Neural crest cell (in vitro differentiated cells): ENCODE measurements around the gene OTOG. TPM values are rescaled to one million over a fixed set of nuclear protein-coding genes. Genes with fewer than 3 reads are reported as not detected.
A peak's percentile ranks its signal among the peaks of the same experiment; 100 is the strongest.

Source experiments
- DNase-seq: peaks from one replicate; pipeline ENCODE4 v3.0.0; 2021; ENCODE audit warnings: low read depth, mixed read lengths, low spot score
- H3K27ac Mint-ChIP-seq: one replicate; pipeline ENCODE4 v1.8.0; 2021; ENCODE audit warnings: mild to moderate bottlenecking, mixed read lengths; ENCODE audit not compliant: unreplicated experiment
- H3K27me3 Mint-ChIP-seq: 2 replicates; pipeline ENCODE4 v1.8.0; 2021; ENCODE audit warnings: low read depth, mild to moderate bottlenecking, mixed read lengths
- H3K36me3 Mint-ChIP-seq: 2 replicates; pipeline ENCODE4 v1.8.0; 2021; ENCODE audit warnings: low read depth, mild to moderate bottlenecking, mixed read lengths
- H3K4me1 Mint-ChIP-seq: 2 replicates; pipeline ENCODE4 v1.8.0; 2021; ENCODE audit warnings: mixed read lengths
- H3K4me3 Mint-ChIP-seq: one replicate; pipeline ENCODE4 v1.8.0; 2021; ENCODE audit warnings: mild to moderate bottlenecking, mixed read lengths
- H3K9me3 Mint-ChIP-seq: 2 replicates; pipeline ENCODE4 v1.8.0; 2021; ENCODE audit warnings: mixed read lengths
- CTCF ChIP-seq: fragments of 200-600 bp; sonication (generic); conservative IDR thresholded peaks from 2 replicates; pipeline ENCODE4 v1.5.0; 2021; ENCODE audit warnings: antibody characterized with exemption, mild to moderate bottlenecking
- total RNA-seq: library from RNA; stranded (reverse); gene quantifications from 2 replicates; pipeline ENCODE4 v1.2.1, GENCODE V29; 2021

Gene OTOG
- total RNA-seq, 1 donor from 2014 or later: not detected

- H3K36me3 Mint-ChIP-seq: no peaks in the 10 kb centered on the region
- H3K27ac Mint-ChIP-seq: no peak overlapping the region
- no peak for TF ChIP-seq CTCF
- no peak overlapping the region for H3K4me3 Mint-ChIP-seq
- peaks cover 41% of the 10 kb centered on the region for H3K27me3 Mint-ChIP-seq
- H3K4me1 Mint-ChIP-seq: peaks cover 12% of the 10 kb centered on the region
- H3K9me3 Mint-ChIP-seq: no peaks in the 10 kb centered on the region
- DNase-seq: no peak
Measured at GRCh38 chr11:17525570-17525969, 21.5 kb upstream of the OTOG start.

- no peak overlapping the region for H3K4me3 Mint-ChIP-seq
- peaks cover 33% of the 10 kb centered on the region for H3K27me3 Mint-ChIP-seq
- no peaks in the 10 kb centered on the region for H3K9me3 Mint-ChIP-seq
- no peak for DNase-seq
- TF ChIP-seq CTCF: no peak
- no peak overlapping the region for H3K27ac Mint-ChIP-seq
- no peaks in the 10 kb centered on the region for H3K36me3 Mint-ChIP-seq
- peaks cover 12% of the 10 kb centered on the region for H3K4me1 Mint-ChIP-seq
Measured at GRCh38 chr11:17526326-17526725, 20.7 kb upstream of the OTOG start.

GRCh38 chr11:17526931-17527627 is 20.0 kb upstream of the OTOG start:
- Mint-ChIP-seq H3K27me3 (peaks cover 30% of the 10 kb centered on the region), H3K4me1 (peaks cover 16% of the 10 kb centered on the region), H3K9me3 (no peaks in the 10 kb centered on the region), H3K4me3 (no peak overlapping the region), H3K27ac (no peak overlapping the region), H3K36me3 (no peaks in the 10 kb centered on the region)
- no peak for TF ChIP-seq CTCF
- DNase-seq: no peak

- Mint-ChIP-seq H3K27ac (no peak overlapping the region), H3K36me3 (no peaks in the 10 kb centered on the region), H3K4me1 (peaks cover 16% of the 10 kb centered on the region), H3K9me3 (no peaks in the 10 kb centered on the region), H3K4me3 (no peak overlapping the region), H3K27me3 (peaks cover 28% of the 10 kb centered on the region)
- DNase-seq: no peak
- TF ChIP-seq CTCF: no peak
Measured at GRCh38 chr11:17527628-17527995, 19.4 kb upstream of the OTOG start.

- no peak overlapping the region for H3K27ac Mint-ChIP-seq
Measured at GRCh38 chr11:17528181-17528691, 18.8 kb upstream of the OTOG start.

More at GRCh38 chr11:17528181-17528691, 18.8 kb upstream of the OTOG start:
- Mint-ChIP-seq H3K27me3 (peaks cover 26% of the 10 kb centered on the region), H3K9me3 (no peaks in the 10 kb centered on the region), H3K4me3 (no peak overlapping the region), H3K36me3 (no peaks in the 10 kb centered on the region), H3K4me1 (peaks cover 16% of the 10 kb centered on the region)
- TF ChIP-seq CTCF: peak; percentile 89
- DNase-seq: peak; percentile 77
